ENCODE data around the gene SAAL1.
A peak's percentile ranks its signal among the peaks of the same experiment; 100 is the strongest.

The SAAL1 gene

GRCh38 chr11:18105802-18106574, at the start of gene SAAL1:
SAAL1 (minus strand) TSS chr11:18106082; CDS start chr11:18106041, 41 bp downstream.
- DNase-seq (ENCODE audit: extremely low read depth, insufficient read length) = peak; percentile 88

GRCh38 chr11:18151581-18151980, 45.7 kb upstream of the SAAL1 start:
- no peak overlapping the region for H3K4me3 ChIP-seq (replicated peaks; ENCODE audit: low read depth, low read length)
- no peaks in the 10 kb centered on the region for H3K36me3 ChIP-seq (ENCODE audit: control insufficient read depth, insufficient read depth, low read length)
- H3K27me3 ChIP-seq (replicated peaks; ENCODE audit: control insufficient read depth, insufficient read depth, low read length) = no peaks in the 10 kb centered on the region; the same call in 1 of the 2 replicates
- DNase-seq (ENCODE audit: extremely low read depth, insufficient read length) = no peak
- no peak for TF ChIP-seq CTCF (IDR thresholded peaks at IDR 0.05; ENCODE audit: insufficient read depth, low read length, poor library complexity, severe bottlenecking)

More at GRCh38 chr11:18105802-18106574, at the start of gene SAAL1:
- no peaks in the 10 kb centered on the region; the same call in 1 of the 2 replicates for H3K27me3 ChIP-seq (replicated peaks; ENCODE audit: control insufficient read depth, insufficient read depth, low read length)
- H3K36me3 ChIP-seq (ENCODE audit: control insufficient read depth, insufficient read depth, low read length) = no peaks in the 10 kb centered on the region; the same call in 1 of the 2 replicates
- peak; percentile 96 for TF ChIP-seq CTCF (IDR thresholded peaks at IDR 0.05; ENCODE audit: insufficient read depth, low read length, poor library complexity, severe bottlenecking)
- H3K4me3 ChIP-seq (replicated peaks; ENCODE audit: low read depth, low read length) = peak within 1 kb of the TSS; percentile 82

GRCh38 chr11:18145837-18146236, 40.0 kb upstream of the SAAL1 start:
- no peak for DNase-seq (ENCODE audit: extremely low read depth, insufficient read length)
- Histone ChIP-seq H3K36me3 (ENCODE audit: control insufficient read depth, insufficient read depth, low read length) (no peaks in the 10 kb centered on the region), H3K4me3 (replicated peaks; ENCODE audit: low read depth, low read length) (no peak overlapping the region), H3K27me3 (replicated peaks; ENCODE audit: control insufficient read depth, insufficient read depth, low read length) (no peaks in the 10 kb centered on the region)
- TF ChIP-seq CTCF (IDR thresholded peaks at IDR 0.05; ENCODE audit: insufficient read depth, low read length, poor library complexity, severe bottlenecking) = no peak

GRCh38 chr11:18145025-18145424, 39.1 kb upstream of the SAAL1 start:
- DNase-seq (ENCODE audit: extremely low read depth, insufficient read length) = no peak
- Histone ChIP-seq H3K4me3 (replicated peaks; ENCODE audit: low read depth, low read length) (no peak overlapping the region), H3K27me3 (replicated peaks; ENCODE audit: control insufficient read depth, insufficient read depth, low read length) (no peaks in the 10 kb centered on the region), H3K36me3 (ENCODE audit: control insufficient read depth, insufficient read depth, low read length) (no peaks in the 10 kb centered on the region)
- TF ChIP-seq CTCF (IDR thresholded peaks at IDR 0.05; ENCODE audit: insufficient read depth, low read length, poor library complexity, severe bottlenecking) = peak; percentile 40

- no peak for TF ChIP-seq CTCF (IDR thresholded peaks at IDR 0.05; ENCODE audit: insufficient read depth, low read length, poor library complexity, severe bottlenecking)
- Histone ChIP-seq H3K36me3 (ENCODE audit: control insufficient read depth, insufficient read depth, low read length) (no peaks in the 10 kb centered on the region), H3K4me3 (replicated peaks; ENCODE audit: low read depth, low read length) (no peak overlapping the region), H3K27me3 (replicated peaks; ENCODE audit: control insufficient read depth, insufficient read depth, low read length) (no peaks in the 10 kb centered on the region)
- DNase-seq (ENCODE audit: extremely low read depth, insufficient read length) = no peak
These were observed 38.4 kb upstream of the SAAL1 start for GRCh38 chr11:18144243-18144642.
